HL-60 (cell line): Measurements from ENCODE around the gene LARP4B.

Experiments
- GABPA ChIP-seq: IDR thresholded peaks from 2 replicates; pipeline ENCODE4 v1.6.1; 2012; ENCODE audit warnings: low read depth
- POLR2AphosphoS5 ChIP-seq: IDR thresholded peaks from 2 replicates; pipeline ENCODE4 v1.6.1; 2012; ENCODE audit warnings: low read depth
- REST ChIP-seq: IDR thresholded peaks from 2 replicates; pipeline ENCODE4 v1.6.1; 2012; ENCODE audit warnings: low read depth; ENCODE audit not compliant: insufficient replicate concordance
- TF ChIP-seq, protein P1 (sequence below): IDR thresholded peaks from one replicate; pipeline ENCODE4 v1.5.1; 2011; ENCODE audit warnings: low read length, control low read depth, inconsistent platforms; ENCODE audit not compliant: insufficient read depth

- TF ChIP-seq, protein P1, sequence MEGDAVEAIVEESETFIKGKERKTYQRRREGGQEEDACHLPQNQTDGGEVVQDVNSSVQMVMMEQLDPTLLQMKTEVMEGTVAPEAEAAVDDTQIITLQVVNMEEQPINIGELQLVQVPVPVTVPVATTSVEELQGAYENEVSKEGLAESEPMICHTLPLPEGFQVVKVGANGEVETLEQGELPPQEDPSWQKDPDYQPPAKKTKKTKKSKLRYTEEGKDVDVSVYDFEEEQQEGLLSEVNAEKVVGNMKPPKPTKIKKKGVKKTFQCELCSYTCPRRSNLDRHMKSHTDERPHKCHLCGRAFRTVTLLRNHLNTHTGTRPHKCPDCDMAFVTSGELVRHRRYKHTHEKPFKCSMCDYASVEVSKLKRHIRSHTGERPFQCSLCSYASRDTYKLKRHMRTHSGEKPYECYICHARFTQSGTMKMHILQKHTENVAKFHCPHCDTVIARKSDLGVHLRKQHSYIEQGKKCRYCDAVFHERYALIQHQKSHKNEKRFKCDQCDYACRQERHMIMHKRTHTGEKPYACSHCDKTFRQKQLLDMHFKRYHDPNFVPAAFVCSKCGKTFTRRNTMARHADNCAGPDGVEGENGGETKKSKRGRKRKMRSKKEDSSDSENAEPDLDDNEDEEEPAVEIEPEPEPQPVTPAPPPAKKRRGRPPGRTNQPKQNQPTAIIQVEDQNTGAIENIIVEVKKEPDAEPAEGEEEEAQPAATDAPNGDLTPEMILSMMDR = no peak
- TF ChIP-seq REST (no peak), GABPA (no peak), POLR2AphosphoS5 (no peak)
Observed at GRCh38 chr10:816091-816477, 115.4 kb downstream of the LARP4B start.
